Inflammatory macrophage treated with lipopolysaccharide for 1 hour (primary cell): Measurements from ENCODE around the gene TMEM144.
A peak's percentile ranks its signal among the peaks of the same experiment; 100 is the strongest.

Experiments used
- DNase-seq, 2 donors: peaks; one replicate each; pipeline ENCODE4 v3.0.0-alpha.2; 2020 to 2022

The TMEM144 gene

GRCh38 chr4:158209825-158210807 lies at the start of gene TMEM144:
Gene TMEM144 (plus strand): TSS chr4:158210486. CDS start chr4:158212668, 2,182 bp downstream.
- peak; percentile 86 to 95 for DNase-seq

- peak; percentile 93 to 99 for DNase-seq
These were observed 48.5 kb upstream of the TMEM144 start for GRCh38 chr4:158161551-158162354.

GRCh38 chr4:158162631-158163030 lies 47.7 kb upstream of the TMEM144 start:
- DNase-seq: peak; percentile 65 to 89

- DNase-seq: no peak
These were observed 46.1 kb upstream of the TMEM144 start for GRCh38 chr4:158163941-158164767.

- no peak for DNase-seq
These were observed 45.5 kb upstream of the TMEM144 start for GRCh38 chr4:158164768-158165213.

GRCh38 chr4:158166701-158167100 lies 43.6 kb upstream of the TMEM144 start:
- DNase-seq: no peak

- no peak for DNase-seq
These were observed 41.7 kb upstream of the TMEM144 start for GRCh38 chr4:158168606-158169005.

- no peak for DNase-seq
These were observed 40.8 kb upstream of the TMEM144 start for GRCh38 chr4:158169506-158169905.

- DNase-seq: peak in 1 of 2 donors; percentile 62
These were observed 40.2 kb upstream of the TMEM144 start for GRCh38 chr4:158169931-158170690.

- DNase-seq: peak; percentile 71 to 94
These were observed 39.4 kb upstream of the TMEM144 start for GRCh38 chr4:158170691-158171561.

GRCh38 chr4:158172261-158173258 lies 37.7 kb upstream of the TMEM144 start, which contains the start of gene GASK1B:
Gene GASK1B (minus strand): TSS chr4:158173025. CDS start chr4:158171375, 1,650 bp downstream.
- peak in 1 of 2 donors; percentile 80 for DNase-seq

- DNase-seq: no peak
These were observed 34.2 kb upstream of the TMEM144 start for GRCh38 chr4:158176108-158176507.

- no peak for DNase-seq
These were observed 33.5 kb upstream of the TMEM144 start for GRCh38 chr4:158176776-158177175.

GRCh38 chr4:158179465-158179864 lies 30.8 kb upstream of the TMEM144 start:
- DNase-seq: no peak

- no peak for DNase-seq
These were observed 28.4 kb upstream of the TMEM144 start for GRCh38 chr4:158181906-158182305.

GRCh38 chr4:158182736-158183135 lies 27.6 kb upstream of the TMEM144 start:
- DNase-seq: no peak

- DNase-seq: no peak
These were observed 23.5 kb upstream of the TMEM144 start for GRCh38 chr4:158186815-158187214.

- DNase-seq: peak; percentile 32 to 57
These were observed 20.9 kb upstream of the TMEM144 start for GRCh38 chr4:158189422-158189821.

GRCh38 chr4:158190718-158191117 lies 19.6 kb upstream of the TMEM144 start:
- no peak for DNase-seq
